Erythroblast (primary cell): Measurements from ENCODE around the gene ZNF385A.

Source experiments
- GATA1 ChIP-seq: IDR thresholded peaks from 2 replicates; pipeline ENCODE4 v1.6.1; 2011; ENCODE audit warnings: low read depth, mild to moderate bottlenecking, control low read depth, low read length, moderate library complexity
- POLR2A ChIP-seq: IDR thresholded peaks from 2 replicates; pipeline ENCODE4 v1.6.1; 2011; ENCODE audit warnings: mild to moderate bottlenecking, low read length

DNA sequence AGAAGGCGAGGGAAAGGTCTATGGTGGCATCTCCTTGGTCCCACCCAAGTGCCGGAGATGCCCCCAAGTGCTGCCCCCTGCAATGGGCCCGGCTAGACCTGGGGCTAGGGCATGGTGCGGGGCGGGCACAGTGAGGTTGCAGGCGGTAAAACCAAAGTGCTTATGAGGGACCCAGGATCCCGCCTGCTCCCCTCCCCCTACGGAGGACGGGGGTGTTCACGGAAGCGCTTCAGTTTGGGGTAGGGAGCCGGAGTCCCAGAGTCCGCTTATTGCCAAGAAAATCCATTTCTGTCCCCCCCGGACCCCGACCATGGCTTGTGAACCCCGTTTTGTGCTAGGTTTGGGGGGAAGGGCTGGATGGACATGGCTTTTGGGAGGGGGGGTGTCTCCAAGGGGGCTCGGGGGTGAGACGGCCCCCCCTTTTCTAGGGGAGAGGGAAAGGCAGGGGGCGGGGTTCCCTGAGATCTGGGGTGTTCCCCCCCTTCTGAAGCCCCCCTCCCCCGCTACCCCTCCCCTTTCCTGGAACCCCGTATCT, 14.9 kb downstream of the ZNF385A start:
- TF ChIP-seq POLR2A, result no peak
- TF ChIP-seq GATA1, result no peak
